GM18520 (cell line): Measurements from ENCODE around the gene BSN.
A peak's percentile ranks its signal among the peaks of the same experiment; 100 is the strongest.
"Not testable (repeated sequence)": the region's sequence is repeated elsewhere in the genome, so short reads cannot be mapped to it uniquely, and the experiment has no call there.

Source experiments
- ATAC-seq: cut with Tn5 transposase; IDR thresholded peaks from one replicate; pipeline ENCODE4 v1.9.1; 2021; ENCODE audit not compliant: unreplicated experiment

BSN gene

DNA sequence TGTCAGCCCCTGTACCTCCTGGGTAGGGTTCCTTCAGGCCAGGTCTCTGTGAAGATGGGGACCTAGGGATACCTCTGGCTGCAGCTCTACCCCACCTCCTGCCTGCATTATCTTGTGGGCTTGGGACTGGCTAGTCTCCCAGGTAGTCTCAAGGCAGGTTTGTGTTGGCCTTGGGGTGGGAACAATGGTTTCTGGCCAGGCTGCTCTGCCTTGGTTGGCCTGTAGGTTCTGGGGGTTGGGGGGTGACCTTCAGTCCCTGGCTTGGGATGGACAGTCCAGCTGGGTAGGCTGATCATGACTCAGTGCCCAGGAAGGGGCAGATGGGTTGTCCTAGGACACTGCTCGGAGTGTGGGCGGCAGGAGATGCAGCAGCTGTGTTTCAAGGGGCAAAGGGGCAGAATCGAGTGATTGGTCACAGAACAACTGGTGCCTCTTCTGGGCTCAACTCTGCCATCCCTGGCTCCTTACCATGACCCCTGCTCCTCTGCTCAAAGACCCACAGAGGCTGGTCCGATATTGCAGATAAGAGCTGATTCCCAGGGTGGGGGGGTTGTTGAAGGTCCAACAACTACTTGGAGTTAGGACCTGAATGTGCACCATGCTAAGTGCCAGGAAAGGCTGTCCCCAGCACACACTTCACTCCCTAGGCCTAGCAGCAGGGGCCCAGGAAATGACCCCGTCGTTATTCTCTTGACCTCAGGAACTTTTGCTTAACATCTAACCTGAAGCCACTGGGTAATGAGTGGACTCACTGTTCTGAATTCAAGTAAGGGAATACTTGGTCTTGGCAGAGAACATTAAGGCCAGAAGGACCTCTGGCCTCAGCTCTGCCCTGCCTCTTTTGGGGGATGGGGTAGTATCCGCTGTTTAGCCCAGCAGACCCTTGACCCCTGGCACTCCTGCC is 18.1 kb upstream of the BSN start:
- no peak for ATAC-seq

DNA sequence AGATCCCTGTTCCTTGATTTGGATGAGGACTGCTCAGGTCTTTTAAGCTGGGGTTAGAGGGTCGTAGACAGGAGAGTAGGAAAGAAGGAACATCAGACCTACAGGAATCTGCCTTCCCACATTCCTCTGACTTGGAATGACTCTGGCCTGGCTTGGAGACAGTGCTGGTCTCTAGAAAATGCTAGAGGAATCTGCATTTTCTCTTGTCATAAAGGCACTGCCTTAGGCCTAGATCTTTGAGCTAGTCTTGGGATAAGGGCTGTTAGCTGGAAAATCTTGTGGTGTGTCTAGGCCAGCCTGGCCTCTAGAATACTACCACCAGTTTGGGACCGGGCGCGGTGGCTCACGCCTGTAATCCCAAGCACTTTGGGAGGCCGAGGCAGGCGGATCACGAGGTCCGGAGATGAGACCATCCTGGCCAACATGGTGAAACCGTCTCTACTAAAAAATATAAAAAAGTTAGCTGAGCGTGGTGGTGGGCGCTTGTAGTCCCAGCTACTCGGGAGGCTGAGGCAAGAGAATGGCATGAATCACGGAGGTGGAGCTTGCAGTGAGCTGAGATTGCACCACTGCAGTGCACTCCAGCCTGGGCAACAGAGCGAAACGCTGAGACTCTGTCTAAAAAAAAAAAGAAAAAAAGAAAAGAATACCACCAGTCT is 17.3 kb upstream of the BSN start:
- ATAC-seq = no peak

DNA sequence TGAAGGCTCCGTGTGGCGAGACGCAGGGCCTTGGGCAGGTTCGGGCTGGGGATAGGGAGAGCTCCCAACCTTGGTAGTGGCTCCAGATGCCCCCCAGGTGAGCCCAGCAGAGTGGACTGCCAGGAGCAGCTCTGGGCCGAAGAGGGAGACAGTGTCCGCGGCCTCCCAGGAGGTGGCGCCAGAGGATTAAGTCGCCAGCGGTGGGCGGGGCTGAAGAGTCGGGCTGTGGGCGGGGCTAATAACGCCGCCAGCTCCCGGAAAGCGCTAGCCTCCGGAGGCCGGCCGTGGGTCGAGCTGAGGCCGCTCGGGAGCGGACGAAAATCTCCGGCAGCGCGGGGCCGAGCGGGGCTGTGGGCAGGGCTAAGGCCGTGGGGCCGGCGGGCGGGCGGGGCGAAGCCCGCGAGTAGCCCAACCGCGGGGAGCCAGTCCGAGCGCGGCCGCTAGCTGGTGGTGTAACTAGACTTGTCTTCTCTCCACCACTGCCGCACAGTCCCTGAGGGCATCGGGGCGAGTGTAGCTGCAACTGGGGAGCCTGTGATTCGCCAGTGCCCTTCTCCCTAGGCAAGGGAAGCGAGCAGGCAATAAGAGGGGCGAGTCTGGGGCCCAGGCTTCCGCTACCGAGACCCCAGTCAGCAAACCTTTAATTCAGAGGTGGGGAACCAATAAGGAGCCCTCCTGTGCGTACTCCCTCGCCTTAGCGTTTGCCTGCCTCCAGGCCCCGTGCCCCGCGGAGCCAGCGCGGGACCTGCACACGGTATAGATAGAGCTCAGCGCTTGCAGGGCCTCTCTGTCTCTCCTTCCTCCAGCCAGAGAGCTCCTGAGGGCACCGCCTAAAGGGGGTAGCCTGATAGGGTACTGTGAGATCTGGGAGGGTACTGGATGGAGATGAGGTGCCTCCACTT is 14.4 kb upstream of the BSN start:
- peak; percentile 89 for ATAC-seq

GRCh38 chr3:49552087-49552486 is 2.2 kb upstream of the BSN start:
- ATAC-seq = no peak

DNA sequence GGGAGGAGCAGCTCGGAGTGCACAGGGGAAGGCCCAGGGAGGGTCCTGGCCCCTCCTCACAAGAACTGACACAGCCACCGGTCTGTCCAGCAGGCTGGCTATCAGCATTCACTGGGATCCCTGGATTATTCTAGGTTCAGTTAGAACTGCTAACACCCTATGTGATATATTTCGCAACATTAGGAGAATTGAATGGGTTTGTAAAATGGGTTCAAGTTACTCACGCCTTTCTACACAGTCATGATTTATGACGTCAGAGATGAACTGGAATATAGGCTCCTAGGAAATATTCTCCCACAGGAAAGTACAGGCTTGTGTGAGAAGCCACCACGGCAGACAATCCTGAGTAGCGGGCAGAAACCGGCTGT is 969 bp upstream of the BSN start:
- no peak for ATAC-seq

DNA sequence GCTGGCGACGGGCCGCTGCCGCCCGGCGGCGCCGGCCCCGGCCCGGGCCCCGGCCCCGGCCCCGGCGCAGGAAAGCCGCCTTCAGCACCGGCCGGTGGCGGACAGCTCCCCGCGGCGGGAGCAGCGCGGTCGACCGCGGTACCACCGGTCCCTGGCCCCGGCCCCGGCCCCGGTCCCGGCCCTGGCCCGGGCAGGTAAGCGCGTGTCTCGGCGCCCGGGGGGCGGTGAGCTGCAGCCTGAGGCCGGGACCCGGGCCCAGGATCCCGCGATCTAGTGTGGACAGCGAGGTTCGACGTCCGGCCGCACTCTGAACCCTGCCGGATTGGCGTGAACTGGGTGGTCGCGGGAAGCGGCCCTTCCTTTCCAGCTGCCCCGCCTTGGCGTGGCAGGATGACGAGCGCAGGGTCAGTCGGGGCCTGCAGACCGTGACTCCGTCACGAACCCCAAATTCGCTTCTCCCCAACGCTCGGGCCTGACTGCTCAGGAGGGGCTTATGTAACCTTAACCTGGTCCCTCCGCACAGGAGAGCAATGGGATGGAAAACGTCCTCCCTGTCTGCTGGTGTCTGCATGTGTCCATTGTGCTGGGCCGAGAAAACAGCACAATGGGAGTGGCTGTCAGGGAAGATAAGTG is 472 bp downstream of the BSN start:
- ATAC-seq = peak; percentile 36

DNA sequence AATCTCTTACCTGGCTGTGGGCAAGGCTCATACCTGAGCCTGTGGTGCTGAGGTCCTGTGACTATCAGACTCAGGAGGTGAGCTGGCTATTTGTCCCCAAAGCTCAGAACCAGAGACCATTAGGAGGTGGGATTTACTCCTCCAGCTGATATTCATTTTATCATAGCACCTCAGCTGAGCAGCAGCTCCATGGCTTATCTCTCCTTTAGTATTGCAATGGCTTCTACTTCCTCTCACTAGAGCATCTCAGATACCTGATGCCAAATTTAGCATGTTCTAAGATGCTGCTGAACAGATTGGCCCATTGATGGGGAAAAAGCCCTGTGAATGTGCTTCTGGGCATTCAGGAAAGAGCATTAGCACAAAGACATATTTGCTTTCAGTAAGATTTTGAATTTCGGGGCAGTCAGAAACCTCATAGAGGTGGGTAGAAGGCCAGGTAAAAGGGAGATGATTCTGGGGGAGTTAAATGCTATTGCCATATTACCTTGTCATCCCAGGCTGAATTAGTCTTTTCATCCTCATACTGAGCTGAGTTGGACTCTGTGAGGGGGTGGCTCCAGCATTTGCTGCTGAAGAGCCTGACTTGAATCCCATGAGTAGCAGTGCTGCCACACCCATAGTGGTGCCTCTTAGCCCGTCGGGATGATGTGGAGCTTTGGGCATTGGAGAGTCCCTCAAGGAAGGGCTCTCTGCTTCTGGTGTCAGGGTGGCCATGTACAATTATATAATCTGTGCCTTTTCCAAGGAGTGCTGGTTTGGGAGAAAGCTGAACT is 2.4 kb downstream of the BSN start:
- ATAC-seq = no peak

DNA sequence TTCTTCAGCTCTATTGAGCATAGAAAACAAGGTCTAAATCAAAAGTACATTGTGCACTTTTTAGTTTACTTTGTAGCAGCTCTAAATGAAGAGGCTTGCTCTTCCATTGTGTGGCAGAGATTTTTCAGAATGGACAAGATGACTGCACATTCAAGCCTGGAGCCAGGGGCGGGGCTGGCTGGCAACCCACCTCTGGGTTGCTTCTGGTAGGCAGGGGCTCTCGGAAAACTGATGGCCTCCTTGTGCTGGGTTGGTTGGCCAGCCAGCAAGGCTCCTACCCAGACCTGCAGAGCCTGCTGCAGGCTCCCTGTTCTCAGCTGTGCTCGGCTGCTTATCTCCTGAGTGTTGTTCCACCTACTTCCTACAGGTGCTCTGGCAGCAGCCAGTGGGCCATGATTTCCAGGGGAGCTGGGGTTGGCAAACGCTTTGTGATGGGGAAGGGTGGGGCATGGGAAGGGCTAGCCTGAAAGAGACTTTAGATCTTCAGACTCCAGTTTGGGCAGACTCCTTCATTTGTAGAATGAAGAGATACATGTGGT is 8.8 kb downstream of the BSN start:
- ATAC-seq = no peak

DNA sequence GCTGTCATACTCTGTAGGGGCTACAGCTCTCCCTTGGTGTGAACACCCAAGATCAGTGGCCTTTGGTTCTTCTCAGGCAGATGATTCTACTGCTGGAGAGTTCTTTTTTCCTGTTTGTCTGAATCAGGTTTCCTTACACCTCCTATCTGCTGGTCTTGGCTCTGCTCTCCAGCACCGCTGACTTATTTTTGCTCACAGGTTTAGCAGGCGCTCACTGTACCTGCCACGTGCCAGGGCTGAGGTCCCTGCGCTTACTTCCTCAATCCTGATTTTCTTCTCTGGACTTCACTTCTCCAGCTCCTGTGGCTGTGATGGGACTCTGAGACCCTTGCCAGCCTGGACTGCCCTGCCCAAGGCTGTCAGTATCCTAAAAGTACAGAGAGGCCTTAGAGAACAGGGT is 9.5 kb downstream of the BSN start:
- no peak for ATAC-seq

- no peak for ATAC-seq
Observed at GRCh38 chr3:49566312-49566711, 12.0 kb downstream of the BSN start.

DNA sequence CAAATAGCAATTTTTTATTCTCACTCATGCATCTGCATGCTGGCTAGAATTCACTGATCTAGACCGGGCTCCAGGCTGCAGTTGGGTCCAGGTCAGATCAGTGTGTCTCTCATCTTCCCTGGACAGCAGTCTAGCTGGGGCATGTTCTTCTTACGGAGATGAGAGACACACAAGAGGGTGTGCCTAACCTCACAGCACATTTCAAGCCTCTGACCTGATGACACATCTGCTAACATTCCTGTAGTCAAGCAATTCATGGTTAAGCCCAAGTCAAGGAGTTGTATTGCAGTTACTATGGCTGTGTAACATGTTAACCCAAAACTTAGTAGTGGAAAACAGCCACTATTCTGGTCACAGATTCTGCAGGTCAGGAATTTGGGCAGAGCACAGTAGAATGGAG is 13.1 kb downstream of the BSN start:
- ATAC-seq = no peak

DNA sequence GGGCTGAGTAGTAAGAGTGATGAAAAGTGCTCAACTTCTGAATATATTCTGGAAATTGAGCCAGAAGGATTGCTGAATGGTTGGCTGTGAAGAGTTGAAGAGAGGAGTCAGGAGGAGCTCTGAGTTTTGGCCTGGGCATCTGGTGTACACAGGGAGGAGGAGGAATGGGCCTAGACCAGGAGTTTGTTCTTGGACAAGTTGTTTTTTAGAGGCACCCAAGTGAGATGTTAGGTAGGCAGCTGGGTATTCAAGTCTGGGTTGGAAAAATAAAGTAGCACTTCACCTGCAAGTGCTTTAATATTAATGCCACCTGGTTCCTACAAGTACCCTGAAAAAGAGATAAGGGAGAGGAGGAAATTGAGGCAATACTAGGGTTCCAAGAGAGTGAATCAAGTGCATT is 14.7 kb downstream of the BSN start:
- ATAC-seq = no peak

DNA sequence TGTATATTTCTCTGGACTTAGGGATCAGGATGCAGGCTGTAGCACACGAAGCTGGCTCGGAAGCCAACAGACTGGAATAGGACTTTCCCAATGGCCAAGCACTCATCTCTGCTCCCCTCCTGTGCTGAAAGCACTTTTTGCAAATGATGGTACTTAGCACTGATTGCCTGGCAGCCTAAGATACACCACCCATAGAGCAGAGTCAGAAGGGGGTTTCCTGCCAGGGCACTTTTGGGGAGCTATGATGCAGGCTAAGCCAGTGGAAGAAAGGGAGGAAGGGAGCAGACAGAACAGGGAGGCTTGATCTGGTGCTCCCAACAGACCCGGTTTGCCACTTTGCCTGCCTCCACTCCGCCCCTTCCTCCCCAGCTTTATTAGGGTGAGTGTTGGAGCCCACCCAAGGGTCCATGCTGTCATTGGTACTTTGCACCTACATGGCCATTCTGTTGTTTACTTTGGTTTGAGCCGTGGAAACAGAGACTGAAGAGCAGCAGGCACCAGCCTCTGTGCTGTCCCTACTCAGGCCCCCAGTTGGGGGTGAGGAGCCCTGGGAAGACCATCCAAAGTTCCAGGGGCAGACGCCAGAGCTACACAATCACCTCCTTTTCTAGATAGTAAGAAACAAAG is 15.9 kb downstream of the BSN start:
- no peak for ATAC-seq

- no peak for ATAC-seq
Observed at GRCh38 chr3:49582177-49582576, 27.9 kb downstream of the BSN start.

DNA sequence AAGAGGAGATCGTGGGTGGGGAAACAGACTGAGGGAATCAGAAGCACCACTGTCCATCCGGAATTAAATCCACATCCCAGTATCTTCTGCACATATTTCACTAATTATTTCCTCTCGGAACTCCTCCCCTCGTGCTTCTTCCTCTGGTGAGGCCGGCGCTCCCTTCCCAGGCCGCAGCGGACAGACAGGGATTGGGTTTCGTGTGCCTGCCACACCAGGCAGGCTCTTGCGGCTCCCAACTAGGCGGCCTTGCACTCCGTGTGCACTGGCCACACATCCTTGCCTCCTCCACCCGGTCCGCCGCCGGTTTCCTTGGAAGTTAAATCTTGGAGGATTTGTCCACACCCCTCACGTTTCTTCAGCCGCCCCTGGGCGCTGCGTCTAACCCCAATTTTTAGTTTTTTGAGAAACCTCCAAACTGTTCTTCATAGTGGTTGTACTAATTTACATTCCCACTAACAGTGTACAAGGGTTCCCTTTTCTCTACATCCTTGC is 31.0 kb downstream of the BSN start:
- not testable (repeated sequence) for ATAC-seq

DNA sequence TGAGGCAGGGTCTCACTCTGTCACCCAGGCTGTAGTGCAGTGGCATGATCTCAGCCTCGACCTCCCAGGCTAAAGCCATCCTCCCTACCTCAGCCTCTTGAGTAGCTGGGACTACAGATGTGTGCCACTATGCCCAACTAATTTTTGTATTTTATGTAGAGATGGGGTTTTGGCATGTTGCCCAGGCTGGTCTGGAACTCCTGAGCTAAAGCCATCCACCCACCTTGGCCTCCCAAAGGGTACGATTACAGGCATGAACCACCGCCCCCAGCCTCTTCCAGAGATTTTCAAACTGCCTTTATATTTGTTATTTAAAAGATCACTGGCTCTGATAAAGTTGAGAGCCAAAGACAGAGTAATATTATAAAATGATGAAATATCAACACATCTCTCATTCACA is 37.3 kb downstream of the BSN start:
- ATAC-seq = no peak

DNA sequence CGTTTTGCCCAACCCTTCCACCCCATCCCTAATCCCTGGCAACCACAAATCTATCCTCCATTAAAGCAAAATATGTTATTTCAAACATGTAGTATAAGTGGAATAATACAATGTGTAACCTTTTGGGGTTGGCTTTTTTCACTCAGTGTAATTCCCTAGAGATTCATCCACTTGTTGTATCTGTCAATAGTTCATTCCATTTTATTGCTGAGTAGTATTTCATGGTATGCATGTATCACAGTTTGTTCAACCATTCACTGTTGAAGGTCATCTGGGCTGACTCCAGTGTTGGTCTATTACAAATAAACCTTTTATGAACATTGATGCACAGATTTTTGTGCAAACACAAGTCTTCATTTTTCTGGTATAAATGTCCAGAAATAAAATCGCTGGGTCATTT is 38.8 kb downstream of the BSN start:
- ATAC-seq = no peak

DNA sequence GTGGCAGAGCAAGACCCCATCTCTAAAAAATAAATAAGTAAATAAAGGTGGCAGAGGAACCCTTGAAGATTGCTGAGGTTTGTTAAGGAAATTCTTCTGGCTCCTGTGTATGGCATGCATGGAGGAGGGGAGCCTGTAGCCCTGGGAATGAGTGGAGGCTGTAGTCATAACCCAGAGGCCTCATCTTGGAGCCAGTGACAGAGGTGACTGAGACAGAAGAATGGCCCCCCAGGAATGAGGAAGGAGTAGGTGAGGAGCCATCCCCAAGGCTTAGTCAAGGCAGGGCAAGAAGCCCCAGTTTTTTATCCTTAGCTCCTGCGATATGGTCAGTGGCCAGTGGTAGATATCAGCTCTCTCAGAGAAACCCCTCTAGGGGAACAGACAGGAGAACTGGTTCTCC is 46.5 kb downstream of the BSN start:
- no peak for ATAC-seq

DNA sequence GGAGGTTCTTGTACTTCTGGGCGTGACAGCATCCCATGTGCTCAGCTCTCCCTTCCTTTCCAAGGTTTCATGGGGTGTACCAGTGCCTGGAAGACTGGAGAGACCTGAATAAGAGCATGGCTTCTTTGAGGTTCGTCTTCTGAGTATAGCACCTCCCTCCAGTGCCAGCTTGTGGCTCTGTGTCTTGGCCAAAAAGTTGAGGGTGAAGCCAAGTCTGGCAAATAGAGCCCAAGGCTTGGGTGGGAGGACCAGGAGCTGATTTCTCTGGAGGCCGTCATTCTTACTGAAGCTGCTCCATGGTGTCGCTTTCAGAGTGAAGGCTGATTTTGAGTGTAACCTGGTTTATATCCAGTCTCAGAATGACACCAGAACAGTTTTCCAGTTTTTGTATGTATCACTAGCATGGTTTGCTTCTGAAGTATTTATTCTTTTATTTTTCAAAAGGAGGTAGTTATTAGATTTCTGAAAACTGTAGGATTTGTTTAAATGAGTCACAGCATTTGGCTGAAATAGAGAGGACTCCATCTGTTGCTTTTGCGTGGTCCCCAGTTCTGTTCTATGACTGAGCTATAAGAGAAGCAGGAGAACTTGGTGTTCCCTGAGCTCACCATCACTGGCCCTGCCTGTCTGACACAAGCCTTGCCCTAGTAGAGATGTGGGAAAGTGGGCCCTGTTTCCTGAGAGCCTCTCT is 47.2 kb downstream of the BSN start:
- no peak for ATAC-seq
